NCI-H82 treated with DMSO at 0.1 percent for 48 hours (cell line): ENCODE data around the gene PDK4.

ENCODE experiments used
- DNase-seq: peaks from one replicate; lab custom pipeline; 2025; ENCODE audit not compliant: unreplicated experiment; lab: John Stamatoyannopoulos, UW

PDK4 gene

GRCh38 chr7:95535662-95536061 lies 60.7 kb downstream of the PDK4 start:
- no peak for DNase-seq

- DNase-seq: peak; percentile 95
Measured at GRCh38 chr7:95534796-95535195, 61.5 kb downstream of the PDK4 start.
